ENCODE measurements around the gene TCEAL1. TPM values are rescaled to one million over a fixed set of nuclear protein-coding genes. Genes with fewer than 3 reads are reported as not detected.

TCEAL1 gene
- total and polyA plus RNA-seq, 2 donors (not counting 1 experiment from before 2014, with no cell fraction given) = 12.5 to 16.7 TPM

GRCh38 chrX:103674531-103675454 lies 46.0 kb downstream of the TCEAL1 start:
- H3K4me3 Mint-ChIP-seq = no peak overlapping the region
- Histone ChIP-seq H3K4me1 (ENCODE audit: control insufficient read depth in 2 of 2, insufficient read depth in 2 of 2, low read length in 2 of 2) (no peaks in the 10 kb centered on the region), H4K20me1 (ENCODE audit: control insufficient read depth, insufficient read depth, low read length, poor library complexity, severe bottlenecking) (no peaks in the 10 kb centered on the region), H3K4me3 (ENCODE audit: control extremely low read depth in 1 of 5, extremely low read depth in 1 of 5, insufficient read depth in 1 of 5, low read depth in 2 of 5, low read length in 4 of 5) (no peak overlapping the region), H3K79me2 (ENCODE audit: control insufficient read depth, insufficient read depth, low read length) (no peaks in the 10 kb centered on the region), H3K9ac (ENCODE audit: low read length) (no peak overlapping the region), H2AFZ (ENCODE audit: insufficient read depth, low read depth, low read length, poor library complexity, severe bottlenecking) (no peak overlapping the region), H3K9me3 (ENCODE audit: control extremely low read depth in 1 of 3, control insufficient read depth in 2 of 3, insufficient read depth in 1 of 3, low read length in 2 of 3) (no peaks in the 10 kb centered on the region), H3K36me3 (replicated peaks in 1 of 2; ENCODE audit: control extremely low read depth in 1 of 2, control insufficient read depth in 1 of 2, extremely low read depth in 1 of 2, insufficient read depth in 2 of 2, low read length in 1 of 2) (peaks cover 0 to 22% of the 10 kb centered on the region in 2 experiments), H3K27me3 (replicated peaks in 1 of 4; ENCODE audit: control extremely low read depth in 1 of 4, control insufficient read depth in 3 of 4, insufficient read depth in 4 of 4, low read length in 3 of 4) (no peaks in the 10 kb centered on the region), H3K4me2 (replicated peaks; ENCODE audit: low read depth, low read length, poor library complexity, severe bottlenecking) (no peak overlapping the region), H3K27ac (ENCODE audit: low read length in 2 of 2) (no peak overlapping the region)
- POLR2A ChIA-PET = no interaction called here
- intact Hi-C loops (cut with micrococcal nuclease) = no loop called here
- 100% methylated on average over 2 of the region's 8 CpGs for WGBS (ENCODE audit: insufficient coverage)
- H3K9me3 Mint-ChIP-seq (ENCODE audit: insufficient read depth) = no peaks in the 10 kb centered on the region
- CTCF ChIA-PET = no interaction called here
- DNase-seq (no peak), ATAC-seq (ENCODE audit: low read depth) (no peak)
- no peak overlapping the region for H3K27ac Mint-ChIP-seq
- H3K27me3 Mint-ChIP-seq = no peaks in the 10 kb centered on the region
- no peak for TF ChIP-seq EZH2 (IDR thresholded peaks at IDR 0.05; ENCODE audit: borderline replicate concordance, insufficient read depth, low read depth, low read length, poor library complexity, severe bottlenecking)
- TF ChIP-seq, protein P1, sequence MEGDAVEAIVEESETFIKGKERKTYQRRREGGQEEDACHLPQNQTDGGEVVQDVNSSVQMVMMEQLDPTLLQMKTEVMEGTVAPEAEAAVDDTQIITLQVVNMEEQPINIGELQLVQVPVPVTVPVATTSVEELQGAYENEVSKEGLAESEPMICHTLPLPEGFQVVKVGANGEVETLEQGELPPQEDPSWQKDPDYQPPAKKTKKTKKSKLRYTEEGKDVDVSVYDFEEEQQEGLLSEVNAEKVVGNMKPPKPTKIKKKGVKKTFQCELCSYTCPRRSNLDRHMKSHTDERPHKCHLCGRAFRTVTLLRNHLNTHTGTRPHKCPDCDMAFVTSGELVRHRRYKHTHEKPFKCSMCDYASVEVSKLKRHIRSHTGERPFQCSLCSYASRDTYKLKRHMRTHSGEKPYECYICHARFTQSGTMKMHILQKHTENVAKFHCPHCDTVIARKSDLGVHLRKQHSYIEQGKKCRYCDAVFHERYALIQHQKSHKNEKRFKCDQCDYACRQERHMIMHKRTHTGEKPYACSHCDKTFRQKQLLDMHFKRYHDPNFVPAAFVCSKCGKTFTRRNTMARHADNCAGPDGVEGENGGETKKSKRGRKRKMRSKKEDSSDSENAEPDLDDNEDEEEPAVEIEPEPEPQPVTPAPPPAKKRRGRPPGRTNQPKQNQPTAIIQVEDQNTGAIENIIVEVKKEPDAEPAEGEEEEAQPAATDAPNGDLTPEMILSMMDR (IDR thresholded peaks at IDR 0.05) = no peak
- no peaks in the 10 kb centered on the region for H3K4me1 Mint-ChIP-seq
